ES-I3 (cell line): Measurements from ENCODE around the gene PDF.
"Not testable (repeated sequence)": the region's sequence is repeated elsewhere in the genome, so short reads cannot be mapped to it uniquely, and the experiment has no call there.

Source experiments
- H3K36me3 ChIP-seq: 2 replicates; pipeline ENCODE4 v1.6.1; 2013; ENCODE audit warnings: mild to moderate bottlenecking, low read length, control low read depth, moderate library complexity; ENCODE audit not compliant: insufficient read depth
- H3K4me1 ChIP-seq: 2 replicates; pipeline ENCODE4 v1.6.1; 2013; ENCODE audit warnings: mild to moderate bottlenecking, control low read depth, low read length; ENCODE audit not compliant: insufficient read depth
- H3K9ac ChIP-seq: 2 replicates; pipeline ENCODE4 v1.6.1; 2013; ENCODE audit warnings: low read depth, mild to moderate bottlenecking, low read length, moderate library complexity
- H3K9me3 ChIP-seq: 2 replicates; pipeline ENCODE4 v1.6.1; 2013; ENCODE audit warnings: mild to moderate bottlenecking, low read length, moderate library complexity; ENCODE audit not compliant: control insufficient read depth, insufficient read depth

Gene PDF

DNA sequence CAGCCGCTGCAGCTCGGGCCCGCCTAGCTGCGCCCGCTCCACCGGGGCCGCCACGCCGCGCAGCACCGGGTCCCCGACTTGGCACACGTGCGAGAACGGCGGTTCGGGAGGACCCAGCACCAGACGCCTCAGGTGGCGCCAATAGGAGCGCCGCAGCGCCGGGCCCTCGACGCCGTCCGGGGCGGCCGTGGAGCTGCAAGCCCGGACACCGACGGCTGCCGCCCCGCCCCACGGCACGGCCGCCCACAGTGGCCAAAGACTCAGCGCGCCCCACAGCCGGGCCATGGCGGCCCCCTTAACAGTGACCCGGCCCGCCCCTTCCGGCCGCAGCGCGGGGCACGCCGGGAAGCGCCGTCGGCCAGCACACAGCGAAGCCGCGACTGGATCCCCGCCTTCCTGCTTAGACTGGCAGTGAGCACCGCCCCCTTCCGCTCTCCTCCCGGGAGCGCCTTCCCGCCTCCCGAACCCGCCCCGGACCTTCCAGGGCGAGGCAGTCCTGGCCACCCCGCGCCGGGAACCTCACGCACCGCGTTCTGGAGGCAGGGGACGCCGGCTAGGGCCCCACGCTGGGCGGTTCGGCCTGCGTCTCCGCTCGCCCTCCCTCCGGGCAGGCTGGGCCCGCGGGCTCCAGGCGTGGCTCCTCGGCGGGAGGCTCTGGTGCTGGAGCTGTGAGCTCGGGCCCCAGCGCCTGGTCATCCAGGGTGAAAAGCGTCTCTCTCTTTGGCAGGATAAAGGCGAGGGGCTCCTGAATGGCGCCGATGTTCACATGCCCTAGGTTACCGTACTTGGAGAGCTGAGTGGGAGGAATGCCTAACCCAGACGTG, at the start of gene PDF:
Gene PDF (minus strand): TSS at position 303 of the 824 bp plus-strand sequence. CDS start 18 bp downstream, at position 285.
- no peaks in the 10 kb centered on the region for H3K9me3 ChIP-seq
- H3K36me3 ChIP-seq: peaks cover 31% of the 10 kb centered on the region
- H3K9ac ChIP-seq: peak within 1 kb of the TSS; percentile 84
- 0 out of 2 replicates have a peak, but pooled peaks cover 6% of the 10 kb centered on the region for H3K4me1 ChIP-seq

DNA sequence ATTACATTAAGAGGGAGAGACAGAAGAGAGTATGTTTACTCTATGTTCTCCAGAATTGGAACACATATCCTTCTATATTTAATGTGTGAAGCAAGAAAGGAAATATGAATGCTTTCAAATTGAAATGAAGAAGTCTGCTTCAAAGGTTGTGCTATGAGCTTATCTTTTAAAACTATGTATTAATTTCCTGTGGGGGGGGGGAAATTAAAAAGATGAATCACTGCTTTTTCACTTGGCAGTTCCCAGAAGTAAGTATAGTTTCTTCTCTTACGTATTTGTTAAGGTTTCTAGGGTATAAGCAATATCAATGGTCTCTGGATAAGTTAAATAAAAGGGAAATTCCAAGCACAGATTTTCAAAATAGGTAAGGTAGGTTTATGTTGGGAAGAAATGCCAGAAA, 48.4 kb upstream of the PDF start:
- Histone ChIP-seq H3K4me1 (no peaks in the 10 kb centered on the region), H3K9me3 (no peaks in the 10 kb centered on the region), H3K36me3 (peaks cover 9% of the 10 kb centered on the region), H3K9ac (no peak overlapping the region)

DNA sequence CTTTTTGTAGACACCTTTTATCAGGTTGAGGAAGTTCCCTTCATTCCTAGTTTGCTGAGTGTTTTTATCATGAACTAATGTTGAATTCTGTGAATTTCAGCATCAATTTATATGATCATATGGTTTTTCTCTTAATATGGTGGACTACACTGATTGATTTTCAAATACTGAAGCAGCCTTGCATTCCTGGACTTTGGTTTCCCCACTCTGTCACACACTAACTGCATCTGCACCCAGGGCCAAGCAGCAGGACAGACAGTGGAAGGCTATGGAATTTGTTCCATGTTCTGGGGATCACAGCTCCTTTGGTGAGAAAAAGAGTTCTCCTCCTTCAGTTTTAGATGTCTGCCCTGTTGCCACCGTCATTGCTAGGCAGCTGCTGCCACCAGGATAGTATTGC, 47.6 kb upstream of the PDF start:
- Histone ChIP-seq H3K9me3 (no peaks in the 10 kb centered on the region), H3K9ac (no peak overlapping the region), H3K36me3 (peaks cover 10% of the 10 kb centered on the region), H3K4me1 (no peaks in the 10 kb centered on the region)

- peaks cover 12% of the 10 kb centered on the region; the same call in 1 of the 2 replicates for H3K36me3 ChIP-seq
- H3K4me1 ChIP-seq: no peaks in the 10 kb centered on the region
- no peak overlapping the region for H3K9ac ChIP-seq
- H3K9me3 ChIP-seq: no peaks in the 10 kb centered on the region
These were observed 46.1 kb upstream of the PDF start for GRCh38 chr16:69376393-69377059.

DNA sequence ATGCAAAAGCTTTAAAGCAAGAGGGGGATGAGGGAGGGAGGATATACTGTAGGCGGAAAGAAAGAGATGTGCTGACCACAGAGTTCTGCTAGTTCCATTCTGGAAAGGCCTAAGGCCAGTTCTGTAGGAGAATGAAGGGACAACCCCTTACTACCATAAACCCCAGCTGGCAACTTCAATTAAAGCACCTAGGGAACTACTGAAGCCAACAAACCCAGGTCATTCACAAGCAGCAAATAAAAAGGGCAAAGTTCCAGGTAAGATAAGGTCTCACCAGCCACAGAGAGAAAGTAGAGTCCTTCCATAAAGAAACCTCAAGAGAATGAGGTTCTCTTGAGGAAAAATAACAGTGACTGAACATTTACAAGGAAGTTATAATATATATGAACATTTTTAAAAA, 42.6 kb upstream of the PDF start:
- Histone ChIP-seq H3K4me1 (no peaks in the 10 kb centered on the region), H3K9me3 (no peaks in the 10 kb centered on the region), H3K36me3 (peaks cover 21% of the 10 kb centered on the region), H3K9ac (no peak overlapping the region)

DNA sequence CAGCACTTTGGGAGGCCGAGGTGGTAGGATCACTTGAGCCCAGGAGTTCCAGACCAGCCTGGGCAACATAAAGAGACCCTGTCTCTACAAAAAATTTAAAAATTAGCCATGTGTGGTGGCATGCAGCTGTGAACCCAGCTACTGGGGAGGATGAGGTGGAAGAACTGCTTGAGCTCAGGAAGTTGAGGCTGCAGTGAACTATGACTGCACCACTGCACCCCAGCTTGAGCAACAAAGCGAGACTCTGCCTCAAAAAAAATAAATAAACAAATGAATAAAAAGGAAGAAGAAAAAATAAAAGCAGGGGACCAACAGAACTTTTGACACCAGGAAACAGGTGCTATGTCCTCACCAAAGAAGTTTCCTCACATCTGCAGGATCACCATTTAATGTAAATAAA, 41.2 kb upstream of the PDF start:
- H3K4me1 ChIP-seq: no peaks in the 10 kb centered on the region
- no peaks in the 10 kb centered on the region for H3K9me3 ChIP-seq
- H3K36me3 ChIP-seq: peaks cover 20% of the 10 kb centered on the region
- no peak overlapping the region for H3K9ac ChIP-seq

DNA sequence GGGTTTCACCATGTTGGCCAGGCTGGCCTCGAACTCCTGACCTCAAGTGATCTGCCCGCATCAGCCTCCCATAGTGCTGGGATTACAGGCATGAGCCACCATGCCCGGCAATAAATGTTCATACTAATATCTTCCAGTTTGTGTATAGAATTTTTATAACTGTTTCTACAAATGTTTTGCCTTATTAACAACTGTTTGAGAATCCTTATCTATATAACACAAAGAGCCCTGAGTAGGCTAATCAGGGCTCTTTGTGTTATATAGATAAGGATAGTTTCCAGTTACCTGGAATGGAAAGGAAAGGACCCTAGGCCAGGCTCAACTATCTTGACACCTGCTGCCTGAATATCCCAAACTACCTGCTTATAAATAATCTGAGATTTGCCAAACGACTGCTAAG, 38.5 kb upstream of the PDF start:
- H3K4me1 ChIP-seq: no peaks in the 10 kb centered on the region
- H3K36me3 ChIP-seq: peaks cover 30% of the 10 kb centered on the region

GRCh38 chr16:69367980-69368379, 37.6 kb upstream of the PDF start:
- Histone ChIP-seq H3K36me3 (peaks cover 29% of the 10 kb centered on the region), H3K9ac (no peak overlapping the region), H3K4me1 (no peaks in the 10 kb centered on the region), H3K9me3 (no peaks in the 10 kb centered on the region)

More for the DNA sequence above, 38.5 kb upstream of the PDF start:
- Histone ChIP-seq H3K9me3 (no peaks in the 10 kb centered on the region), H3K9ac (no peak overlapping the region)

GRCh38 chr16:69366431-69366830, 36.0 kb upstream of the PDF start:
- Histone ChIP-seq H3K4me1 (no peaks in the 10 kb centered on the region), H3K9ac (no peak overlapping the region), H3K36me3 (peaks cover 22% of the 10 kb centered on the region), H3K9me3 (no peaks in the 10 kb centered on the region)

DNA sequence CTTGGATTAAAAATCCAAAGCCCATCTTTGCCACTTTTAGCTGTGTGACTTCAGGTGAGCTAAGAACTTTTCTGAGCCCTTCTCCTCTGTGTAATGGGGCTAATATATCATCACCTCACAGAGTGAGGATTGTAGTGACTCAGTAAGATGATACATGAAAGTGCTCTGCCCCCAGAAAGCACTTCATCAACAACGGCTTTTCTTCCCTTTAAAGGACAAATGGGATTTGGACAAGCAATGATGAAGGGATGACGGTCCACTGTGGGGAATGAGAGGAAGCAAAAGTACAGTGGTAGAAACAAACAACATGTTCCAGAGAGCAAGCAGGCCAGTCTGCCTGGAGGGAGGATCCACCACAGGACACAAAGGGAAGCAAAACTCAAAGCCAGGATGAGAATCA, 35.5 kb upstream of the PDF start:
- Histone ChIP-seq H3K4me1 (no peaks in the 10 kb centered on the region), H3K9me3 (no peaks in the 10 kb centered on the region)

DNA sequence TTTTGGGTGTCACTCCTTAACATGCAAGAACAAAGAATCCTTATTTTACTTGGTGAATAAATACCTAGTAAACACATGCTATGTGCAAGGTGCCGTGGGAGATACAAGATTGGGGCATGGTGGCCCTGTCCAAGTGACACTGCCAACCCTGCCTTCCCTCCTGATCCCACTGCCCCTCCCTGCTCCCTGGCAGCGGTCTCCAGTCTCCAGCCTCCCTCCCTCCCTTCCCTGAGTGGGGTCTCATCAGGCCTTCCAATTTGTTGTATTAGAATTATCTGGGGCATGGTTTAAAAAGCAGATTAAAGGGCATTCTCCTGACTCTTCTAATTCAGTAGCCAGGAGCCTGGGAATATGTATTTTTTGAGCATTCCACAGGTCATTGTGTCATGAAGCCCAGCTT, 33.7 kb upstream of the PDF start:
- Histone ChIP-seq H3K9me3 (no peaks in the 10 kb centered on the region), H3K9ac (no peak overlapping the region), H3K4me1 (no peaks in the 10 kb centered on the region), H3K36me3 (peaks cover 13% of the 10 kb centered on the region)

More for the DNA sequence above, 35.5 kb upstream of the PDF start:
- peaks cover 21% of the 10 kb centered on the region for H3K36me3 ChIP-seq
- H3K9ac ChIP-seq: no peak overlapping the region

DNA sequence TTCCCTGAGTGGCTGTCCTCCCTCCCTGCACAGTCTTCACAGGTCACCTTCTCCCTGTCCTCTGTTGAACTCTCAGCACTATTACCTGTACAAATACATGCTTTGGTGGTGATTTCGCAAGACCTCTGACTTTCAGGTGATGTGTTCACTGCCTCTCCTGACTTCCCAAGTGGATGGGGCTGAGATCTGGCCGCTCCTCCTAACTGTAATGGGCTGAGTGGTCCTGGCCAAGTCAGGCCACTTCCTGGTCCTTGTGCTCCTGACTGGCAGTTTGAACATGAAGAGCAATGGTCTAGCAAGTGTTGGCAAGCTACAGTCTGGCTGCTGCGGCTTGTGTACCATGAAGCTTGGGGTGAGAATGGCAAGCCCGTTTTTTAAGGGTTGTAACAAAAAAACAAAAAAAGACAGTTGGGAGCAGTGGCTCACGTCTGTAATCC, 32.9 kb upstream of the PDF start:
- Histone ChIP-seq H3K9ac (no peak overlapping the region), H3K4me1 (no peaks in the 10 kb centered on the region), H3K9me3 (no peaks in the 10 kb centered on the region), H3K36me3 (peaks cover 13% of the 10 kb centered on the region)

DNA sequence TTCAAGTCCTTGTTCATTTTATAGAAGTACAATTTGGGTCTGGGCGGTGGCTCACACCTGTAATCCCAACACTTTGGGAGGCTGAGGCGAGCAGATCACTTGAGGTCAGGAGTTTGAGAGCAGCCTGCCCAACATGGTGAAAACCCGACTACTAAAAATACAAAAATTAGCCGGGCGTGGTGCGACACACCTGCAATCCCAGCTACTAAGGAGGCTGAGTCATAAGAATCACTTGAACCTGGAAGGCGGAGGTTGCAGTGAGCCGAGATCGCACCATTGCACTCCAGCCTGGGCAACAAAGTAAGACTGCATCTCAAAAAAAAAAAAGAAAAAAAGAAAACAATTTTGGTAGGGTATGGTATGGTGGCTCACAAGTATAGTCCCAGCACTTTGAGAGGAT, 29.7 kb upstream of the PDF start:
- not testable (repeated sequence) for H3K9ac ChIP-seq, H3K4me1 ChIP-seq, H3K36me3 ChIP-seq, H3K9me3 ChIP-seq

- no peaks in the 10 kb centered on the region for H3K9me3 ChIP-seq
- H3K4me1 ChIP-seq: no peaks in the 10 kb centered on the region
- H3K36me3 ChIP-seq: no peaks in the 10 kb centered on the region; the same call in 1 of the 2 replicates
- no peak within 1 kb of the TSS for H3K9ac ChIP-seq
These were observed 21.1 kb upstream of the PDF start, which contains the start of gene TMED6 for GRCh38 chr16:69351309-69352027. Gene TMED6, minus strand, starts transcription at chr16:69351786. Its CDS starts 33 bp downstream, at chr16:69351753.
